Right lung (tissue), 10 donors: ENCODE measurements around the gene SLC2A2. TPM values are rescaled to one million over a fixed set of nuclear protein-coding genes. Genes with fewer than 3 reads are reported as not detected.
A peak's percentile ranks its signal among the peaks of the same experiment; 100 is the strongest.

ENCODE experiments used
- DNase-seq, 2 donors: peaks; one replicate each; pipeline ENCODE4 v3.0.0-alpha.2; 2013
- long read RNA-seq, 8 donors: transcript quantifications; one replicate each; lab custom pipeline, GENCODE V29; 2026
- polyA plus RNA-seq, 5 donors: library from polyadenylated mRNA; unstranded; fragments of 120-200 nt; gene quantifications; one replicate each; pipeline versions ENCODE4 v1.2.1 to v1.2.3, GENCODE V29; 2013; ENCODE audit warnings: inconsistent platforms in 1 of 5, low replicate concordance in 1 of 5; ENCODE audit not compliant: insufficient read length in 5 of 5, insufficient read depth in 1 of 5

Gene SLC2A2
- polyA plus RNA-seq, result 1 to 10 TPM in 1 of 5 donors, not detected in 4; 2.2 TPM
- long read RNA-seq, donor 1, partial matches to known transcripts, result 0 of 1 reads
- long read RNA-seq, donor 1, other reads (novel, unspliced or antisense), result 0 of 1 reads
- long read RNA-seq, donor 2, result 0 reads
- long read RNA-seq, donor 3, result 0 reads
- long read RNA-seq, donor 4, result 0 reads
- long read RNA-seq, donor 5, result 0 reads
- long read RNA-seq, donor 6, result 0 reads
- long read RNA-seq, donor 7, result 0 reads
- long read RNA-seq, donor 8, result 0 reads

DNA sequence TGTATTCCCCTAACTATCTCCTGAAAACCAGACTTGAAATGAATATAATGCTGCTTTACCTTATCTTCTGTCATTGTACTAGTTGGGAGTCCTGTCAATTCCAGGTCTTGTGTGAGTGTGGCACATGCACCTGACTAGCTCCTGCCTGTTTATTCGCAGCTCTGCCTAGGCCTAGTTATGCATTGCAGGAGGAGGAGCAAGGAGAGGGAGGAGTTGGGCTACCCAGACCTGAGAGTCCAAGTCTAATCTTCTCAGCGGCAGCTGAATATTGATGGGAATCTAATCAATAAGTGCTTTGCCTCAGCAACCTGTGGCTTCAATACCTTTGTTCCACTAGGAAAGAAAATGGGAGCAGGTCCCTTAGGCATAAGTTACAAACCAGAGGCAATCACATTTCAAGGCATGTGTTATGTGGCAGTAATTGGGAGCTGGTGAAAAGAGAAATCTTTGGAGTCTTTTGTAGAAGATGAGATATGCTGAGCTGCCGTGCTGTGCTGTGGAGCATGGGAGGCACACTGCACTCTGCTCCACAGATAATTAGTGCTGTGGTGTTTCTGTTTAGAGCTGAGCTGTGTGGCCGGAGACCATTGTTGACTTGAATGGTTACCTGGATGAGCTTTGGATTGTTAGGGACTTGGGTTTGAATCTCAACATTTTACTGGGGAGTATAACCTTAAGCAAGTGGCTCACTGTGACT, at the start of gene SLC2A2:
SLC2A2 (minus strand) TSS at position 124 of the 697 bp plus-strand sequence; CDS start at position 74, 50 bp downstream.
- no peak for DNase-seq

- DNase-seq, result no peak
Measured at GRCh38 chr3:171072432-171072831, 45.9 kb upstream of the SLC2A2 start.

DNA sequence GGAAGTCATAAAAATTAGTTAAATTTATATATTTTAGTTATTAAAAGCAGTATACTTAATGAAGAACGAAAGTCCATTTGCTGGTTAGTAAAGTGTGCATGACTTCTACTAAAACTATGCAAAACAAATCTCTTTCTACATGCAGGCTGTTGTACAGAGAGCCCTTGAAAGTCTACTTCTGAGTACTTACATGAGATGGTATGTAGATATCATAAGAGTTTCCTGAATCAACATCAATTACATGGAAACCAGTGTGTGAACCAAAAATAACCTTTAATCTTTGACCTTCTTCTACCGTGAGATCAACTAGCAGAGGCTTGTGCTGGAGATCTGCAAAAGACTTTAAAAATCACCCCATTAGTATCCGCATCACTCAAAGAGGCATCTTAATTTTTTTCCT, 42.1 kb upstream of the SLC2A2 start:
- DNase-seq, result peak in 1 of 2 donors; percentile 25

DNA sequence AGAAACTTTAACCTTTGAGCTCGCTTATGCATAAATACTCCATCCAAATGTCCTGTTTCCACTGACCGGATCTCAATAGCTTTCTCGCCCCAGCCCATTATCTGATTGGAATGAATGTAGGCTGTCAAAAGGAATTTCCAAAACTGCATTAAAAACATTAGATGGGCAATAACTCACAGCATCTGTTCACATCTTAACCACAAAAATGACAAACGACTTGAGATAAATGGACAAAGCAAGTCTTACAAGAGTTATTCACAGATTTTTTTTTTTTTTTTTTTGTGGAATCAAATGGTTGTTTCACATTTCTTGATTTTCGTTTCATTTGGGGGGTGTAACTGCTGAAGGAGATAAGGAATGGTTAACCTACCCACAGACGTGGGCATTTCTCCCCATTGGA, 39.7 kb upstream of the SLC2A2 start:
- no peak for DNase-seq

GRCh38 chr3:171065732-171066131, 39.2 kb upstream of the SLC2A2 start:
- DNase-seq, result no peak

DNA sequence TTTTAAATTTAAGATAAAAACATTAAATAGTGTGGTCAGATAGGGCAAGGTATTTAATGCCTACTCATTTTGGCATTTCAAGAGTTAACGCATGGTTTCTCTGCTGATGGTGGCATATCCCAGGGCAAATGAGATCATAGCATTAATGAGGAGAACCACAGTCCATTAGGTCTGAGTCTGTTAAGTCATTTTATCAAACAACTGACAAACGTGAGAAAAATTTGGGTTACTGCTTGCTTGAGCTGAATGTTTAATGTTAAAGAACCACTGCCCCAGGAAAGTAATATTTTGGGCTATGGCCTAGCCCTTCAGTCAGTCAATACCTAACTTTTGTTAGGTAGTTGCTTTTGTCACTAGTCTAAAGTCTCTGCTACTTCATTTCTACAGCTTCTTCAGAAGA, 37.9 kb upstream of the SLC2A2 start:
- no peak for DNase-seq

GRCh38 chr3:171061749-171062148, 35.2 kb upstream of the SLC2A2 start:
- no peak for DNase-seq

- DNase-seq, result no peak
Measured at GRCh38 chr3:171059978-171060377, 33.5 kb upstream of the SLC2A2 start.

GRCh38 chr3:171058873-171059603, 32.5 kb upstream of the SLC2A2 start:
- no peak for DNase-seq

DNA sequence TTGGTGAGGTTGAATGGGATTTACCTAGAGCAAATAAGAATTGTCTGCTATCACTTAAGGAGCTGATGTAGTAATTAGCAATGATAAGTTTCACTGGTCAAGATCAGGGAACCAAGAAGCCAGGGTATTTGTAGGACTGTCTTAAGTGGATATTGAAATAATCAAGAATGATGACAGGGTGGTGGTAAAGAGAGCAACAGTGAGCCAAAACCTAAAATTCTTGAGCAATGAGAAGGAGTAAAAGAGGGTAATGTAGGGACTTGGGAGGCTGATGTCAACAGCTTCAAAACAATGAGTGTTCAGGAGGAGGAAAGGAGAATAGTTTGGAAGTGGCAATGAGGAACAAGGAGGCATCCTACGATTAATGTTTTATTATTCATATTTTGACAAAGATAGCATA, 31.5 kb upstream of the SLC2A2 start:
- DNase-seq, result no peak

DNA sequence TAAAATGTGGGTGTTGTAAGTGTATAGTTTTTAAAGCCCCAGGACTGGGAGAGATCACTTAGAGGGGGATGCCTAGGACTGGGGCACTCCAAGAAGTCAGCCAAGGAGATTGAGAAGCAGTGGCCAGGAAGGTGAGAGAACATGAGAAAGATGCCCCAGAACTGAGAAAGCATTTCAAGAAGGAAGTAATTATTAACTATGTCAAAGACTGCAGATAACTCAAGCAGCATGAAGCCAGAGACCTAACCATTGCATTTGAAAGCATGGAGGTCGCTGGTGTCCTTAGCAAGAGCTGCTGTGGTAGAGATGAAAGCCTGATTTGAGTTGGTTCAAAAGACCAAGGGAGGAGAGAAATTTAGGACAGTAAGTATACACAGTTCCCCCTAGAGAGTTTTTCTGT, 30.6 kb upstream of the SLC2A2 start:
- no peak for DNase-seq

- no peak for DNase-seq
Measured at GRCh38 chr3:171056528-171056927, 30.0 kb upstream of the SLC2A2 start.

DNA sequence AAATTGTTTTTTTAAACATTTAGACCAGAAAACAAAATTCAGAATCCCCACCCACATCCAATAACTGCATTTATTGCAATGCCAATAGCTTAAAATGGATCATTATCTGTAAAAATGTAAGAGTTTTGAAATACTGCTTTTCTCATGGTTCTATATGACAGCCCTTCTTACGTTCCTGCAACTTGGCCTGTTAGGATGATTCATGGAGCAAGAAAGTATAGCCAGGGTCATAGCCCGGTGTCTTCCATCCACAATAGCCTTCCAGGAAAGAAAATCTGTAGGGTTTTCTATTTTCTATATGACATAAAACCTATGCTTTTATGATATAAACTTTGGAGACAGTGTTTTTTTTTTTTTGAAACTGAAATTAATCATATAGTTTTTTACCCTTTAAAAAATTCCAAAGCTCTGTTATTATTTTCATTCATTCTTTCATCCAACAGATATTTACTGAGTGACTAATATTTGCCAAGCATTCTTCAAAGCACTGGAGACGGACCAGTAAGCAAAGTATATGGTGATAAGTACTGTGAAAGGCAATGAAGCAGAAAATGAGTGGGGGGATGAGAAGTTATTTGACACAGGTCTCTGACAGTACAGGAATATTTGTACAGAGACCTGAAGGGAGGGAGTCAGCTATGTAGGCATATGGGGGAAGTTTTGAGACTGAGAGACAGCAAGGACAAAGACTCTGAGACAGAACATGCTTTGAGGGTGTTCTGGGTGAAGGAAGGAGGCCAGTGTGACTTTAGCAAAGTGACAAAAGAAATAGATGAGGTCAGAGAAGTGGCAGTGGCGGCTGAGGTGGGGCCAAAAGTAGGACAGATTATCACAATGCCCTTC, 29.0 kb upstream of the SLC2A2 start:
- DNase-seq, result no peak

- no peak for DNase-seq
Measured at GRCh38 chr3:171054921-171055320, 28.4 kb upstream of the SLC2A2 start.

- no peak for DNase-seq
Measured at GRCh38 chr3:171054231-171054630, 27.7 kb upstream of the SLC2A2 start.

GRCh38 chr3:171049861-171050444, 23.4 kb upstream of the SLC2A2 start:
- DNase-seq, result peak in 1 of 2 donors; percentile 46

DNA sequence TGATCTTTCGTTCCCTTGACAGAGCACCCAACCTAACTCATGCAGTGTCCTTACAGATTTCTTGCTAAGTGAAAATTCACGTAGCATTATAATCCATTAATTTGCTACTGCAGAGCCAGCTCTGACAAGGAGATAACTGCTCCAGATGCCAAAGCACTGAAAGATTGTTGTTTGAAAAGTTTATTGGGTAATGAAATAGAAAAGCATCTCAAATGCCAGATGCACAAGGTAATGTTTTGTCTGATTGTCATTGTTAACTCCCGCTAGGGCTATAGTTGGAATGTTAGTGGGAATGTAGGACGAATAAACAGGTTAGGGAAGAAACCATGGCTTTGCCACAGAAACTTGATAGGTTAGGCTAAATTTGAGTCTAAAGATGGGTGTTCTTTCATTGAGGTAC, 20.2 kb upstream of the SLC2A2 start:
- DNase-seq, result no peak

DNA sequence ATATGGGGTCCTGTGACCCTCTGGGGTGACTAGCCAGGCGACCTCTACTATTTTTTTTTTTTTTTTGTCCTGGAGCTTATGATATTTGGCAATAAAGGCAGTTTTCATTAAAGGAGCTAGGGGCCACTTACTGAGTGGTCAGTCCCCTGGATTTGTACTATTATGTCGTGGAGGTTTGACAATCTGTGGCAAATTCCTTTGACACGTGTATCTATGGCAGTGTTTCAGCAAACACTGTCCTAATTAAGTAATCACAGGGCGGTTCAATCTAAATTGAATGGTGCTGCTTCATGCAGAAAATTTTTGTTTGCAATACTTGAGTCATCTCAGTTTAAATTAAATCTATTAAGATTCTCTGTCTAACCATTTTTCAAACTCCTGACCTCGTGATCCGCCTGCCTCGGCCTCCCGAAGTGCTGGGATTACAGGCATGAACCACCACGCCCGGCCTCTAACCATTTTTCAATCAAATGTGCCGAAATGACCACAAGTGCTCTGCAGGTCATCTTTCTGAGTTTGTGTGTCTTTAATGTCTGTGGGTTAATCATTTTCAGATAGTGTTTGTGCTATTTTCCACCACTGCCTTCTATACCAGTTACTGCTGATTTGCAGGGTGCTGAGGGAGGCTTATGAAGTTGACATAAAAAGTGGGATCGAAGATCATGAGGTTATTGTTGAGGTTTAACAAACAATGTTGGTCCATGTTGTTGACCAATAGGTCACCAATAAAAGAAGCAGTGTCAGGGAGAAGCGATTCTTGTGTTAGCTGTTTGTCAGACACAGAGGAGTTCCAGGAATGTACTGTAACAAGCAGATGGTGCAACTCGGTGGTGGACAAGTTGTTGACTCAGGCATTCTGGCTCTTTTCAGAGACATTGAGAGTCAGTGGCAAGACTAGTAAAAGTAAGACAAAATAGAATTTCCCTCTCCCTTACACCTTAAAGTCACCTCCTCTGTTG, 18.6 kb upstream of the SLC2A2 start:
- DNase-seq, result no peak

DNA sequence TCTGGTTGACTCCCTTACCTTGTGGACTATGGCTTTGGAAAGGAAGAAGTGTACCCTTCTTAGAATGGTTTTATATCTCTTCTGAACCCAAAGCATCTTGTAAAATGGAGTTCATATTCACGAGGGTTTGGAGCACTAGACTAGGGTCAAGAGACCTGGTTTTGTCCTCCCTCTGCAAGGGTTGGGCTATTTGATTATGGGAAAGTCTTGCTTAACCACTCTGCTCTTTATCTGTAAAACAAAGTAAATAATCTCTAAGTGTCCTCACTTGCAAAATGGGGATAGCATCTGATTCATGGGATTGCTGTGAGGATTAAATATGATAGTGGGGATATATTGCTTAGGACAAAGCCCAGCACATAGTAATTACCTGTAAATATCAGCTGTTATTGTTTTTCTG, 17.9 kb upstream of the SLC2A2 start:
- no peak for DNase-seq

DNA sequence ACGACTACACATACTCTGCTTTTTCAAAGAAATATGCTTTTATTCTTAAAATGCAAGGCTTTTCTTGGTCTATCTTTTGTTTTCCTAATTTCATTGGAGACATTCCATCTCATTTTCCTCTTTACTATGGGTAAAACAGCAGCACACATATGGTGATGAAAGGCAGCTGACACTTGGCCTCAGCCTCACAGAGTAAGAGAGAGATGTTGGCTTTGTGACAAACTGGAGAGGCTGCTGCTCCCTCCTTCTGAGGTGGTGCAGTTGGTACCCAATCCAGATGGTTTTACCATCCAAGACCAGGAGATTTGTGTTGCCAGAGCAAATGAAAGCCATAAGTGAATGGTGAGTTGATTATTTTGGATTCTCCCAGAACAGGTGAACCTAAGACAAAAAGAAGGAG, 13.2 kb upstream of the SLC2A2 start:
- no peak for DNase-seq
